GM19324 (cell line): ENCODE results near the gene VAC14.
"Not testable (repeated sequence)": the region's sequence is repeated elsewhere in the genome, so short reads cannot be mapped to it uniquely, and the experiment has no call there.

Experiments
- ATAC-seq: cut with Tn5 transposase; IDR thresholded peaks from one replicate; pipeline ENCODE4 v1.9.1; 2021; ENCODE audit warnings: mild to moderate bottlenecking, moderate library complexity; ENCODE audit not compliant: unreplicated experiment, low FRiP score

VAC14 gene

DNA sequence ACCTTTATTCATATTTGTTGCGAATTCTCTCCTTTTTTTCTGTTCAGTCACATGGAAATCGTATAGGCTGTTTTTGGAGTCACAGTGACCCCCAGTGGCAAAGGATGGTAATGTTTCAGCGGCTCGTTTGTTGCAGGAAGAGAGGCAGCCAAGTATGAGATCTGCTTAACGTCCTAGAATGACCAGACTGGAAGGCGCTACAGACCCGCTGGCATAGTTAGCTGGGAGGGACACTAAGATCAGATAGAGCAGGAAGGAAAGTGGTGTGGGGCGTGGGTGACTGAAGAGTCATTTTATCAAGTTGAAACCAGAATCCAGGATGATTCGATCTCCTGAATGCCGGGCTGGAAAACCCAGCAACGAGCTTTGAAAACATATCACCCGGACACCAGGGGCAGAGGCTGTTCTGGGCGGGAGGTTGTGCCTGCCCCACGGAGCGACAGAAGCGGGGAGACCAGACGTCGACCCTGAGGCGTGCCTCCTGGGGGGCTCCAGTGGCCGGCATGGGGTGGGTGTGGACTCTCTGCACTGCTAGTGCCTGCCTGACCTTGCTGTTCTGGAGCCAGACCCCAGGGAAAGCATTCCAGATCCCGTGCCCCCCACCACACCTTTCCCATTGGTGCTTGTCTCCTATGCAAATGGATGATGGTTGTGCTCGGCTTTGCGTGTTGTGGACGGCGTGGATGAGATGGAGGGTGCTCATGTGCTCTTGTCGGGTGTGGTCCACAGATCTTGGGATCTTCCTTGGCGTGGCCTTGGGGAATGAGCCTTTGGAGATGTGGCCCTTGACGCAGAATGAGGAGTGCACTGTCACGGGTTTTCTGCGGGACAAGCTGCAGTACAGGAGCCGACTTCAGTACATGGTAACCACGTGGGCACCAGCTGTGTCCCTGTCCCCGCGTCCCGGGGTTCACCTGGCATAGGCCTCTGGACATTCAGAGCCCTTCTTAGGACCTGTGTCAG is 146.9 kb downstream of the VAC14 start:
- no peak for ATAC-seq

GRCh38 chr16:70653406-70653805 is 147.6 kb downstream of the VAC14 start:
- ATAC-seq: no peak

DNA sequence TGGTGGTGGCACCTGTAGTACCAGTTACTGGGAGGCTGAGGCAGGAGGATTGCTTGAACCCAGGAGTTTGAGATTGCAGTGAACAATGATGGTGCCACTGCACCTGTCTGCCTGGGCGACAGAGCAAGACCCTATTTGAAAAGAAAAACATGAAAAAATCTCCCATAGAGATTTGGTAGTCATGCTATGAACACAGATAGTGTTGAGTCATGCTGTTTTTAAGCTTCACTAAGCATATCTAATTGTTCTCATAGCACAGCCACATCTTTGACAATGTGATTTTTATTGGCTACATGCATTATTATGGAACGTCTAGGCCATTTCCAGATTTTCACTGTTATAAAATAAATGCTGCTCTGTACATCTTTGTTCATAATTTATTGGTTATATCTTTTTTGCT is 148.6 kb downstream of the VAC14 start:
- no peak for ATAC-seq

DNA sequence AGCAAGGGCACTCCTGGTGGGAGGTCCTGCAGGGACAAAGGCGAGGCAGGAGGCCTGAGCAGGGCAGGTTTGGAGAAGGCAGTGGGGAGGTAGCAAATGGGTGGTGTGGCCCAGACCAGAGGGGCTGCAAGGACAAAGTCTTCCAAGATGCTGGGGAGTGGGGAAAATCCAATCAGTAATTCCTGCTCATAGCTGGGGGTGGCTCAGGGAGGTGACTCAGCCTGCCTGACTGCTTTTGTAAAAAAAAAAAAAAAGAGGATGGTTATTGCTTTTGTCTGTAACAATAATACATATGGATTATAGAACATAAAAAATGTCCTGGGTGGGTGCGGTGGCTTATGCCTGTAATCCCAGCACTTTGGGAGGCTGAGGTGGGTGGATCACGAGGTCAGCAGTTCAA is 149.4 kb downstream of the VAC14 start:
- no peak for ATAC-seq

GRCh38 chr16:70650216-70650615 is 150.7 kb downstream of the VAC14 start:
- ATAC-seq: no peak

DNA sequence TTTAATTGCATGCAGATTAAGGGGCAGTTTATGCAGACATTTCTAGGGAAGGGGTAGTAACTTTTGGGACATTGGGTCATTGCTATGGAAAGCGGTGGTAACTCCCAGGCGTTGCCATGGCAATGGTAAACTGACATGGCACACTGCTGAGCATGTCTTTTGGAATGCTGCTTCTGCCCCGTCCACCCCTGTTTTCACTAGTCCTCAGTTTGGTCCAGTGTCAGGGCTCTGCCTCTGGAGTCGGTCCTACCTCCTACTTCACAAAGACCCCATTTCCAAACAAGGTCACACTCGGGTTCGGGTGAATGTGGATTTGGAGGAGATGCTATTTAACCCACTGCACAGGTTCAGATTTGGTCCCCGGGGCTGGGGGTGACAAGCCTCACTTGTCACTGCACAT is 151.7 kb downstream of the VAC14 start:
- ATAC-seq: no peak

DNA sequence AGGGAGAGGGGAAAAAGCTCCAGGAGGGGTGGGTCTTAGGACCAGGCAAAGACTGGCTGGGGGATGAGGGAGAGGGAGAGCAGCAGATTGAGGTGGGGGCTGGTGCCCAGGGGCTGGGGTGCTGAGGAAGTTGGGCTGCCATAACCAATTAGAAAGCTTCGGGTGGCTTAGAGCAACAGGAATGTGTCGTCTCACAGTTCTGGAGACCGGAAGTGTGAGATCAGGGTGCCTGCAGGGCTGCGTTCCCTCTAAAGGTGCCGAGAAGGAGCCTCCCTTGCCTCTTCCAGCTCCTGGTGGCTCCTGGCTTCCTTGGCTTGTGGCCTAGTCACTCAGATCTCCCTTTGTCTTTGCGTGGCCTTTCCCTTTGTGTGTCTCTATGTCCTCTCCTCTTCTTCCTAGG is 152.4 kb downstream of the VAC14 start:
- ATAC-seq: no peak

GRCh38 chr16:70647441-70648359 is 153.3 kb downstream of the VAC14 start:
- ATAC-seq: no peak

GRCh38 chr16:70646260-70647241 is 154.4 kb downstream of the VAC14 start, which contains the start of gene IL34:
IL34 (plus strand) TSS chr16:70646559; CDS start chr16:70646948, 389 bp downstream.
- no peak for ATAC-seq

DNA sequence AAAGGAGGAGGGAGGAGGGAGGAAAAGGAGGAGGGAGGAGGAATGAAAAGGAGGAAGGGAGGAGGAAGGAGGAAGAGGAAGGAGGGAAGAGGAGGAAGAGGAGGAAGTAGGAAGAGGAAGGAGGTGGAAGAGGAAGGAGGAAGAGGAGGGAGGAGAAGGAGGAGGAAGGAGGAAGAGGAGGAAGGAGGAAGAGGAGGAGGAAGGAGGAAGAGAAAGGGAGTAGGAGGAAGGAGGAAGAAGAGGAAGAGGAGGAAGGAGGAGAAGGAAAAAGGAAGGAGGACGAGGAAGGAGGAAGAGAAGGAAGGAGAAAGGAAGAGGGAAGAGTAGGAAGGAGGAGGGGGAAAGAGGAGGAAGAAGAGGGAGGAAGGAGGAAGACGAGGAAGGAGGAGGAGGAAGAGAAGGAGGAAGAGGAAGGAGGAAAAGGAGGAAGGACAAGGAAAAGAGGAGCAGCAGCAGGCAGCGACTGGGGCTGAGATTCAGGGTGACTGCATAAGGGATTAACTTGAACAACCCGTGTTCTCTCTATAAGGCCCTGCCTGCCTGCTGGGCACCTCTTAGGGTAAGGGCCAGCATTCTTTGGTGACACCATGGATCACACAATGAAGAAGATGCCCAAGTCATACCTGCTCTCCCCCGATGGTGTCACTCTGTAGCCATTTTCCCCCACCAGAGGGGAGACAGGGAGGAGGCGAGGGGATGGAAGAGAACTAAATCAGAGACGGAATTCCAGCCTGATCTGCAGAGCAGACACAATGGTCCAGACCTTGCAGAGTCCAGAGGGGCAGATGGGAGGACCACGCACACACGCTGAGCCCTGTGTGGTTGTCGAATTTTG is 156.0 kb downstream of the VAC14 start:
- no peak for ATAC-seq

- not testable (repeated sequence) for ATAC-seq
Measured at GRCh38 chr16:70643264-70643663, 157.7 kb downstream of the VAC14 start.

- ATAC-seq: no peak
Measured at GRCh38 chr16:70642633-70643032, 158.3 kb downstream of the VAC14 start.

DNA sequence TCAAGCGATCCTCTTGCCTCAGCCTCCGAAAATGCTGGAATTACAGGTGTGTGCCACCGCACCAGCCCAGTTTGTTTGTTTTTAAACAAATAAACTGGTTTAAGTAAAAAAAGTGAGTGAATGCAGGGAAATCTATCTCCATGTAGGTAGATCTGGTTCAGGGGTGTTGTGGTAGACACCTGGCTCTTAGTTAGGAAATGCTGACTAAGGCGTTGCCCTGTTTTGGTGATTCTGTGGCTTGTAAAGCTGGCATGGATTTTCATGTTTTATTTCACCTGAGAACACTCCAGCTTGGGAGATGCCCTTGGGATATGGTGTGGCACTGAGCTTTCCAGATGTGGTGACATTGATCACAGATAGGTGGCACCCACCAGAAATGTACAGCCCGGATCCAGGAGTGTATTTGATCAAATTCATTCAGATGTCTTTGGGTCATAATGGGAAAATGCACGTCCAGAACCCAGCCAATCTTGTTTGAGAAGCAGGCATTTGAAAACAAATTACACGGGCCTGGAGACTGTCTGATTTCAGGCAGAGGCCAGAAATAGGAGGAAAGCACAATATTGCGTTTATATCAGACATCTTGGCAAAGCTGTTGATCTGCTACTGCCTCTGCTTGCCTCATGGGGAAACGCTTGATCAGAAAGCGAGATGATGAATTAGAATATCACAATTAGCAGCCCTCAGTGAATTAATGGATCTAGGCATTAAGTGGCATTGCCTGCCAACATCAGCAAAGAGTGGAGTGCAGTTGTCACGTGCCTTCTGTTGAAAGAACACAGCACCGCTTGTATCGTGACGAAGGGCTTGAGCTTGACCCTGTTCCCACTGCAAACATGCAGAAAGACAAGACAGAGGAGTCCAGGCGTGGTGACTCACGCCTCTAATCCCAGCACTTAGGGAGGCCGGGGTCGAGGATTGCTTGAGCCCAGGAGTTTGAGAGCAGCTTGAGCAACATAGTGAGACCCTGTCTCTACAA is 161.9 kb downstream of the VAC14 start:
- no peak for ATAC-seq
